Activated CD8-positive, alpha-beta memory T cell treated with anti-CD3 and anti-CD28 coated beads, Interleukin-2, amount 50 U/mL, for 1 hour (primary cell): ENCODE data around the gene ITGA2B.
"Not testable (repeated sequence)": the region's sequence is repeated elsewhere in the genome, so short reads cannot be mapped to it uniquely, and the experiment has no call there.

Source experiments
- DNase-seq: peaks from one replicate; pipeline ENCODE4 v3.0.0-alpha.2; 2020; ENCODE audit errors: extremely low read depth

ITGA2B gene

DNA sequence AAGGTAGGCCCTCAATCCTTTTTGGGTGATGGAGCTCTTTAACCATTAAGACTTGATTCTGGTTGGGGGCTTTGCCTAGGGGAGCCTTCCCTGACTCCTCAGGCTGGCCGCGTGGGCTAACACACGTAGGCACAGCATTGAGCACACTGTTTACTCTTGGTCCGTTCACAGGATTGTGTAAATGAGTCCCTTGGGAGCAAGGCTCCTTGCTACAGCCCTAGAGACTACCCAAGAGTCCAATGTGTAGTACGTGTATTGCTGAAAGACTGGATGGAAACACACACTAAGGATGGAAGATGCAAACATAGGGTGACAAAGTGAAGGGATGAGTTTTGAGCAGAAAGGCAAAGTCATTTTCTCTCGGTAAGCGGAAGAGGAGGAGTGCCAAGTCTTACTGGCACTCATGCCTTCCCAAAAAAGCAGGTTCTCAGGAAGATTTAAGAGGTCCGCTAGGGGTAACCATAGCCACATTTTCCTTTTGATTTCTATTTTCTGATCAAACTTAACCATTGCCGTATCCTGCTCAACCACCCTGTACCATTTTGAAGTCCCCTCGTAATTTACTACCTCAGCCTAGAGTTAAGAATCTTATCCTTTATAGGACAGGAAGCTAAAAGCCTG, 911 bp upstream of the ITGA2B start:
- DNase-seq, result no peak

DNA sequence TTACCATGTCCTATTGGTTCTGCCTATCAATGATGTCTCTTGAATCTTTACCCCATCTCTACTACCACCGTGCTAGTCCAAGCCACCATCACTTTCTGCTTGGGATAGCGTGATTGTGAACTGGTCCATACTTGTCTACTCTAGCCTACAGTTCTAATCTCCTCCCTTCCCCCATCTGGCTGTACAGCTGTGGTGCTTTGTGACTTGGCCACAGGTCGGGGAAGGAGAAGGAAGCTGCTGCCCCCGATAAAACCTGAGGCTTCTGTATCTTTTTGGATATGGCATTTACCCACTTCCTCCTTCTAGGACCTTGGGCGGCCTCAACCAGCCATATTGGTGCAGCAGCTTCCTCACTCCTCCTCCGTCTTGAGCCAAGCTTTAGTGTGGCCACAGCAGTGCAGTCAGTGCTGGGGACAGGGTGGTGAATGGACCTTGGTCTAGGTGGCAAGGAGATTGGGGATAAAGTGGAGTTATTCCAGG, 314 bp upstream of the ITGA2B start:
- DNase-seq, result no peak

DNA sequence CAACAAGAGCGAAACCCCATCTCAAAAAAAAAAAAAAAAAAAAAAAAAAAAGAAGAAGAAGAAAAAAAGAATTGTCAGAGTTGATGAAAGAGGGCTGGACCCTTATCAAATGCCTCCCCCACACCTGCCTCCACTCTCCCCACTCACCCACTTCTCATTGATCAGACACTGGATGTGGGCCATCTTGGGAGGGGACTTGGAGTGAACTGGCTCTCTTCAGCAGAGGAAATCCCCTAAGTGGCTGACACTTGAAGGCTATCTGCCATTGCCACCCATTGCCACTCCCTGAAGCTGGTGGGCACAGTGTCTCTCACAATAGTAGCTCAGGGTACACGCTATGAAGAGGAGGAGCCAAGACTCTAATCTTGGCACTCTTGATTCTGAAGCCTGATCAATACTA, 1.6 kb downstream of the ITGA2B start:
- DNase-seq, result no peak

DNA sequence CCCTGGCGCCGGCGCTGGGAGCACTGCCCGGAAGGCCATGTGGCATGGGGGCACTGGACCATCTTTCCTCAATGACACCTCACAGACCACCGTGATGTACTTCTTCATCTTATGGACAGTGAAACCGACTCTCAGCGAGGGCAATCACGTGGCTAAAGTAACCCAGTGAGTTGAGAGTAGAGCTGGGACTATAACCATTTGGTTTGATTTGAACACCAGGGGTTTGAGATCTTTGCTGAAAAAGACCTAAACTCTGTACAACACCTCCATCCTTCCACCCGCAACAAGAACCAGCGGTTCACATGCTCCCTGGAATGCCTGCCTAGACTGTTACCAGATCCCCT, 3.3 kb downstream of the ITGA2B start:
- no peak for DNase-seq

DNA sequence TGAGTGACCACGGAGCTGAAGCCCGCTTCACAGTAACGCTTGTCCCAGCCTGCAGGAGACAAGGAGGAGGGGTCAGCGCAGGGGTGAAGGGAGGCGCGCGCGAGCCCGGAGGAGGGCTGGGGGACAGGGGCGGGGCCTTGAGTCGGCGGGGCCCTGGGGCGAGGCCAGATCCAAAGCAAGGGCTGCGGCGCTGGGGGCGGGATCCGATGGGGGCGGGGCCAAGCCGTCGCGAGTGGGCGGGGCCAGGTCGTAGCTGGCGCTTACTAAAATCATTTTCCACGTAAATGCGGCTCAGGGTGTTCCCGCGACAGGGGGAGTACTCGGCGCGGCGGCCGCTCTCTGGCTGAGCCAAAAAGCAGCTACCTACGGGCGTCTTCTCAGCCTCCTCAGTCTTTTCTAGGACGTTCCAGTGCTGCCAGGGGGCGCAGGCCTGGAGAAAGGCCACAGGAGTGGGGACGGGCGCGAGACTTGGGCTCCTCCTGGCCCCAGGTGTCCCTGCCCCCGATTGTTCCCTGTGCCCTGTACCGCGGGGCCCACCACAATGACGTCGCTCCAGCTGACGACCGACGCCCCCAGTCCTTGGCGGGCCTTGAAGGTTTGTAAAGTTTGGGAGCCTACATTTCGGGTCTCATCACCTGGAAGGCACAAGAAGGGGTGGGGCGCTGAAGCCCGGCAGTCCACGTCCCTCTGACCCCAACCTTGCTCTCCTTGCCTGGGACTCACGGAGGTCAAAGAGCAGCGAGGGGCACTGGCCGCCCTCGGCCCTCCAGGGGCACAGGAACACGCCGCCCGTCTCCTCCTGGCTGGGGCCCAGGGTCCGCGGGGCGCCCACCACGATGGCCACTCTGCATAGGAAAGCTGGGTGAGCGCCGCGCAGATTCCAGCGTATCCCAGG, 3.9 kb downstream of the ITGA2B start:
- DNase-seq, result peak; percentile 50

DNA sequence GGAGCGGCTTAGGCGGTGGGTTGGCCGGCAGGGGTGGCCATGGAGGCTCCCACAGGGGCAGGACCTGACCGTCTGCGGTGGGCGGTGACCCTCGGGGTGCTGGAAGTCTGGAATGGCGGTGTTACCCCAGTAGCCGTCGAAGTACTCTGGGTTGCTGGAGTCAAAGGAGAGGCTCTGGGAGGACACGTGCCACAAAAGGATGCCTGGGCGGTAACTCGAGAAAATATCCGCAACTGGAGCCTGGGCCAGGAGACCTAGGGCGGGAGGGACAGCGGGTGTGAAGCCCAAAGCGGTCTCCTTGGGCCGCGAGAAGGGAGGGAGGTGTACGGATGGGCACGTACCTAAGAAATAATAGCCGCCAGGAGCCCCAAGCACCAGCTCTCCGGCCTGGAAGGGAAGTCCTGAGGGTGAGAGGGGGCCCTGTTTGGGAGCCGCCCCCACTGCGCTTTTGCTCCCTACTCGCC, 4.6 kb downstream of the ITGA2B start:
- DNase-seq, result no peak

DNA sequence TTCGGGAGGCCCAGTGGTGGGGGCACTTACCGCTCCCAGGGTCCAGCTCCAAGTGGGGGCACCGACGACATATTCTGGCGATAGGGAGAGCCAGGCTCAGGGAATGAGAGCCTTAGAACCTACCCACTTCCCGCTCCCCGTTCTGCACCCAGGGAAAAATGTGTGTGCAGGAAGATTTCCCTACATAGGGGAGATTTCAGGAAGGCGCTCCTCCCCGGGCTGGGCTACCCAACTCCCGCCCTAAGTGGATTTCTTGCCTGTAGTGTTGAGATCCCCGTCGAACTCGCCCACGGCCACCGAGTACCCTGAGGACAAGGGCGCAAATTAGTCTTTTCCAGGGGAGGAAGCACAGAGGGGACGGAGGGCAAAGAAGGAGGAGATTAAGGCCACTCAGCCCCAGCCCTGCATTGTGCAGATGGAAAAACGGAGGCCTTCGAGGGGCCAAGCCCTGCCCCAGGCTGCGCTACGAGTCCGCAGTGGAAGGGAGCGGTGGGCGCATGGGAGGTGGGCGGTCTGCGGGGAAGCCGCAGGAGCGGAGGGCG, 5.1 kb downstream of the ITGA2B start:
- DNase-seq, result no peak

DNA sequence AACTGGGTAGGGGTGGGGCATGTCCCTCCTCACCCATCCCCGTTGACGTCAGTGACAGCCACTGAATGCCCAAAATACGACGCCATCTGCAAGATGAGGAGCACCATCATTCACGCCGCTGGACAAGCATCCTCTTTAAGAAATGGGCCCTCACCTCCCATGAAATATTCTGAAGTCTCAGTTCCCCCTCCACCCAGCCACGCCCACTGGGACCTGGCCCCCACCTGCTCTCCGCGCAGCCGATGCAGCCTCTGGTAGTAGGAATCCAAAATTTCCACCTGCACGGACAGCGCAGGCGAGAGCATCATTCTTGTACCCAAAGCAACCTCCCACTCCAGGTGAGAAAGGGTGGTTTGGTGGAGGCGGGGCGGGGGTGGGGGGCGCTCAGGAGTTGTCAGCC, 5.6 kb downstream of the ITGA2B start:
- no peak for DNase-seq

DNA sequence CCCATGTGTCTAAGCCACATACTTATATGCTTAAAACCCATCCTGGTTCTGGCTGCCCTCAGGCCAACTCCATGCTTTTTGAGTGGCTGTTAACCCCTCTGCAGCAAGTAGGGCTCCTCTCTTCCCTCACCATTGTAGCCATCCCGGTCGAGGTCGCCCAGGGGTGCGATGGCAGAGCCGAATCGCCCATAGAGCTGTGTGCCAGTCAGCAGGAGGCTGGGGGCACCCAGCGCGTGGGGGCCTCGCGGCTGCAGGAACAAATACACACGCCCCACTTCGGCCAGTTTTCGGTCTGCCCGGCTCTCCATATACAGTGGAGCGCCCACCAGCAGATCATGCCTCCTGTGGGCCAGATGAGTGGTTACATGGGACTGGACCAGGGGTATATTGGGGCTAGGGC, 6.1 kb downstream of the ITGA2B start:
- no peak for DNase-seq

DNA sequence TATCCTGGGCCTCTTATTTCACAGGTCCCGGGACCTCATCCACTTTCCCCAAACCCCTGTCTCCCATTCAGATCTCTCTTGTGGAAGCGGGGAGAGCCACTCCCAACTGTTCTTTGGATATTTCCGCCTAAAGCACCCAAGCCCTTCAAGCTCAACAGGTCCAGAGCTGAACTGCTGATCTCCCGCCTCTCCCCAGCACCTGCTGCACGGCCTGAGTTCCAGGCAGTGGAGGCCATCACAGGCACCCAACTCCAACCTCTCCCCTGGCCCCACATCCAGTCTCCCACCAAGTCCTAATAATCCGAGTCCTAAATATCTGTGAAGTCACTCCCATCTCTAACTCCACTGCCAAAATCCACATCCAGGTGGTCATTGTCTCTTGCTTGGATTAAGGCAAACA, 6.5 kb downstream of the ITGA2B start:
- no peak for DNase-seq

DNA sequence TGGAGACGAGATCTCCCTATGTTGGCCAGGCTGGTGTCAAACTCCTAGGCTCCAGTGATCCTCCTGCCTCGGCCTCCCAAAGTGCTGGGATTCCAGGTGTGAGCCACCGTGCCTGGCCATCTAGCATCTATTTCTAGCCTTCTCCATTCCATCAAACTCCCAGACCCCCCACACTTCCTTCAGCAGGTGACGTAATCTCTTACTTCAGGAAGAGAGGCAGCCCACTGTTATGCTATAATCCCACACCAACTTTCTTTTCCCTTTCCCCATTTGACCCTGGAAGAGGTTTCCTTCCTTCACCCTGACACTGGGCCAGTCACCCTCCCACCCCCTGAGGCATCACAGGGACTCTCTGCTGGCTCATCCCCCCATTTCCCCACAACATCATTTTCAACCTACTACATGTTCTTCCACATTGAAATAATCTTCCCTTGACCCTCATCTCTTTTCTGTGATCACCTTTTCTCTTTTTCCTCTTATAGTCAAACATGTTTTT, 7.6 kb downstream of the ITGA2B start:
- DNase-seq, result no peak

DNA sequence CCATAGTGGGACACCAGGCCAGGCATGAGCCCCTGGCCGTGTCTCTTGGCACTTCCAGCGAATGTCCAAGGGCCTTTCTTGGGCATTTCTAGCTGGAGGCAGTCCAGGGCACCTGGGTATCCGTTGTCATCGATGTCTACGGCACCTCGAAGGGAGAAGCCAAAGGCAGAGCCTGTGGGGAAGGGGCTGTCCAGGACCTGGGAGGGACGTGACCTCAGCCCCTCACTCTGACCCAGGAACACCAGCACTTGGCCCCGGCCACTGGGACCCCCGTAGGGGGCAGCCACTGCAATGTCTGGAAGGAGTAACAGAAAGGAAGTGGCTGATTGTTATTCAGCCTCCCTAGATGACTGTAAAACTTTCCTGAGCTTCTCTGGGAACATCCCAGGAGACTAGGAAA, 8.7 kb downstream of the ITGA2B start:
- no peak for DNase-seq

DNA sequence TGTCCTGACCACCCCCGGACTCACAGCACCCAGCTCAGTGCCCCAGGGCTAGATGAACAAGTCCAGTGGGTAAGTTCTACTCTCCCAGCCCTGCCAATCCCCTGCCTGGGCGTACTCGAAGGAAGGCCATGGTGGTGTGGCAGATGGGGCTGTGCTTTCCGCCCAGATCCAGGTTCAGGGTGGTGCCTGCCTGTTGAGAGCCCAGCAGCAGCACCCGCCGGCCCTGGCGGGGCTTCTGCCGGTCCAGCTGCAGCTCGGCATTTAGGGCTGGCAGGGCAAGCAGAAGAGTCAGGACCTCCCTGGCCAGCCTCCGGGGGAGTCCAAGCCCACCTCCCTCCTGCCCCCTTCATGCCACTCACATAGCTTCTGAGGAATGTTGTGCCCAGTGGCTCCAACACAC, 9.6 kb downstream of the ITGA2B start:
- no peak for DNase-seq

DNA sequence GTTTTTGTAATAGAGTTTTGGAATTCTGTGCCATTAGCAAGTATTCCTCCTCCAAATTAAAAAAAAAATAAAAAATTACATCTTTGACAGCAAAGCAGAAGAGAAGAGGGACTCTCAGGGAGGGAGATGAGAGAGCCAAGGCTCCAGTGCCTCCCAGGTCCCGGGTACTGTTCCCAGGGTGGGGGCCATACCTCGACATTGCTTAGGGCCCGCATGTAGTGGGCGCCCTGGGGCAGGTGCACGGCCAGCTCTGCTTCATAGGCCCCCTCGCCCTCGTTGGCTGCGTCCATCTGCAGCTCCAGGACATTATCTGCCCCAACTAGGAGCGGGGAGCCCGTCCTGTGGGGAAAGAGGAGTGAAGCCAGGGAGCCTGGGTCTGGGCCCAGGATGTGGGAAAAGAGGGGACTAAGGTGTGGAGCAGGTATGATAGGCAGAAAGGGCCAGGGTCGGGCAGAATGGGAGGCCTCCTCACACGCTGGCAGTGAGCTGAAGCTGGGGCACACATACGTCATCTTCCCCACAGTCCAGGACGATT, 11.2 kb downstream of the ITGA2B start:
- DNase-seq, result no peak

DNA sequence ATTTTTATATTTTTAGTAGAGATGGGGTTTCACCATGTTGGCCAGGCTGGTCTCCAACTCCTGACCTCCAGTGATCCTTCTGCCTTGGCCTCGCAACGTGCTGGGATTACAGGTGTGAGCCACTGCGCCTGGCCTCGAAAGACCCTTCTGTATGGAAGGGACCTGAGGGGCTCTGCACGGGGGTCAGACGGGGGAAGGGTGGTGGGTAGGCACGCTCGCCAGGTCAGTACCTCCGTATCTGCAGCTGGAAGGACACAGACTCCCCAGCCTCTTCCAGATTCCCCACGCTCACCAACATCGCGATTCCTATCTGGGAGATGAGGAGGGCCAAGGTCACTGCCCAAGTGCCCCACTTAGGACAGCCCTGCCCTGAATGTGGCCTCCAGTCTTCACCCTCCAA, 12.7 kb downstream of the ITGA2B start:
- no peak for DNase-seq

DNA sequence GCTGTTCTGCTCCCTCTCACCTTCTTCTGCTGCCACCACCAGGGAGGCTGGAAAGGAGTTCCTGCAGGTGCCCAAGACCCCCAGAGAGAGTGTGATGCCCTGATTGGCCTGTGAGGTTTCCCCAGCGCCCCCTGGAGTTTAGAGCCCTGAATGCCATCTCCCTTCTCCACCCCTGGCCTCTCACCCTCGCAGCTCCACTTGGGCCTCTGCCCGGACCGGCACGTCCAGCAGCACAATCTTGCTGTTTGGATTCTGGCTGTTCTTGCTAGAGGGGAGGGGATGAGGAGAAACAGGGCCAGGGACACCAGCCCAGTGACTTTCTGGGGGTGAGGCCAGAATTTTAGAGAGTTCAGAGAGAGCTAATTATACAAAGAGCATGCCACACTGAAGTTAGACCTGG, 13.3 kb downstream of the ITGA2B start:
- no peak for DNase-seq

DNA sequence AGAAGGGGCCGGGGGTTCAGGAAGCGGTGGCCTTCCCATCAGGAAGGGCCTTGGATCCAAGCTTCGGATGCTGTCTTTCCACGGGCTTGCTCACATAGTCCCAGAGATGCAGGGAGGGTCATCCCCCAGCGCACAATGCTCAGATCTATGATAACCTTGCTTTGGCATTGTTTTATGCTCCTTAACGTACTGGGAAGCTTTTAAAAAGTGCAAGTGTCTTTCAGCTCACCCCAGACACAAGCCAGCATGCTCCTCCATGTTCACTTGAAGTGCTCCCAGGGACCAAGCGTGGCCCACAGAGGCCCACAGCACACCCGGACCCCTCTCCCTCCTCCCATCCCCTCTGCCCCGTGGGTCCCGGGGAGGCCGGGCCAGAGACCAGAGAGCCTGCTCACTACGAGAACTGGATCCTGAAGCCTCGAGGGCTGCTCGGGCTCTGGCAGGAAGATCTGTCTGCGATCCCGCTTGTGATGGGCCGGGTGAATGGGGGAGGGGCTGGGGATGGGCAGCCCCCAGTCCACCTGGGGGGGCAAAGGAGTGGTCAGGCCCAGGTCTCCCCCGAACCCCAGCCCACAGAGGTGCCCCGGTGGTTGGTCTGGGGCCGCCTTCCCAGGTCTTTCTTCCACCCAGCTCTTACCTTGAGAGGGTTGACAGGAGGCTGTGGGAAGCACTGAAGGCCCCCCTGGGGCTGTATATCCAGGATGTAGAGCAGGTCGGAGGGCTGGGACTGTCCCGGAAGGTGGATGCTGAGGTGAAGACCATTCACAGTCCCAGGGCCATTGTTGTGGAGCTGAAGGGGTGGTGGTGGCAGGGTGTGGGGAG, 14.0 kb downstream of the ITGA2B start:
- DNase-seq, result no peak

DNA sequence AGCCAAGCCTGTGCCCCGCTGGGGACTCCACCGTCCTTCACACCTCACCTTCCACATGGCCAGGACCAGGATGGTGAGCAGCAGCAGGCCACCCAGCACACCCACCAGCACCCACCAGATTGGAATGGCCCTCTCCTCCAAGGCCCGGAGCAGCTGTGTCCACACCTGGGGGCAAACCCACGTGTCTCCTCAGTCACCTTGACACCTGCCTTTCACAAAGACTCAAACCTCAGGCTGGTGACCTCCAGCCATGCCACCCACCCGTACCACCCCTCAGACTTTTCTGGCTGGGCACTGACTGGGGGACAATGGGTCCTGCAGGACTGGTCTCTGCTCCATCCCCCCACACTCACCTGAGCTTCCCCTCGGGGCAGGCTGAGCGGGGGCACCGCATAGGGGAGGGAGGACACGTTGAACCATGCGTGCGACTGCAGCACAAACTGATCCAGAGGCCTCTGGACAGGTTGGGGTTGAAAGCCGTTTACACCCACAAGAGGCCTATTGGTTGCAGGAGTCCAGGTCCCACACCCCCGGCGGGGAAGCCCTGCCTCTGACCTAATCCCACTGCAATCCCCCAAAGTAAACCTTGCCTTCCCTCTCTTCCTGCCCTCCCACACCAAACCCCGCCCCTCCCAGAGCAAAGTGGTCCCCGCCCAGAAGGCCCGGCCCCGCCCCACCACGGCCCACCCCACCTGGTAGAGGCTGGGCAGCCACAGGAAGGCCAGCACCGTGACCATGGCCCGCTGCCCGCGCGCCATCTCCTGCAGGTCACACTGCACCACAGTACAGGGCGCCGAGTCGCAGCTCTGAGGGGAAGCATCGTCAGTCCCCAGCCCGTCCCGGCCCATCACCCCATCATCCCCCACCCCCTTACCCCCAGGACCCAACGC, 14.9 kb downstream of the ITGA2B start:
- DNase-seq, result no peak

DNA sequence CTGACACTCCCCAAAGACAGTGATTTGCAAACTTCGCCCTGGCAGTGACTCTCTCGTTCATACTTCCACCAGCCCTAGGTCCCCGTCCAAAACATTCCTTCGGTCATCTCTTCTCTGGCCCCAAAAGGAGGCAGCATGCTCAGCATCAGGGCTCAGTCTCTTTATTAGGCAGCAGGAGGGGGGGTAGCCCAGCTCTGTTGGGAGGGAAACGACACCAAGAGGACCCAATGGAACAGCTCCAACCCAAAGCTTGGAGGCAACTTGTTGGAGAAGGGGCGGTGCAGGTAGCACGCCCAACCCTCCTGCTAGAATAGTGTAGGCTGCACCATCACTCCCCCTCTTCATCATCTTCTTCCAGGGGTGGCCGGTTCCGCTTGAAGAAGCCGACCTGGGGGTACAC, 17.4 kb downstream of the ITGA2B start:
- DNase-seq, result no peak

DNA sequence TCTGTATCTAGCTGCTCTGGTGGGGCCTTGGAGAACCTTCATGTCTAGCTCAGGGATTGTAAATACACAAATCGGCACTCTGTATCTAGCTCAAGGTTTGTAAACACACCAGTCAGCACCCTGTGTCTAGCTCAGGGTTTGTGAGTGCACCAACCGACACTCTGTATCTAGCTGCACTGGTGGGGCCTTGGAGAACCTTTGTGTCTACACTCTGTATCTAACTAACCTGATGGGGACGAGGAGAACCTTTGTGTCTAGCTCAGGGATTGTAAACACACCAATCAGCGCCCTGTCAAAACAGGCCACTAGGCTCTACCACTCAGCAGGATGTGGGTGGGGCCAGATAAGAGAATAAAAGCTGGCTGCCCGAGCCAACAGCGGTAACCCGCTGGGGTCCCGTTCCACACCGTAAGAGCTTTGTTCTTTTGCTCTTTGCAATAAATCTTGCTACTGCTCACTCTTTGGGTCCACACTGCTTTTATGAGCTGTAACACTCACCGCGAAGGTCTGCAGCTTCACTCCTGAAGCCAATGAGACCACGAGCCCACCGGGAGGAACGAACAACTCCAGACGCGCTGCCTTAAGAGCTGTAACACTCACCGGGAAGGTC, 19.9 kb downstream of the ITGA2B start:
- DNase-seq, result not testable (repeated sequence)
